RPMI7951 (cell line): ENCODE measurements around the gene STEAP3. TPM values are rescaled to one million over a fixed set of nuclear protein-coding genes. Genes with fewer than 3 reads are reported as not detected.

ENCODE experiments used
- DNase-seq: peaks from one replicate; pipeline ENCODE4 v3.0.0-alpha.2; 2012; ENCODE audit warnings: low read depth
- total RNA-seq: library from RNA; depleted of rRNA; stranded (reverse); fragments of >200 nt; shearing (Covaris generic); gene quantifications from 2 replicates; pipeline ENCODE4 v1.2.3, GENCODE V29; 2014

The STEAP3 gene
- total RNA-seq, 1 experiment from 2014 or later: 27.3 TPM

- peak; percentile 52 for DNase-seq
These were observed 25.9 kb upstream of the STEAP3 start for GRCh38 chr2:119197529-119198239.

- DNase-seq: peak; percentile 76
These were observed 25.3 kb upstream of the STEAP3 start for GRCh38 chr2:119198240-119198840.

GRCh38 chr2:119201815-119202214 lies 21.8 kb upstream of the STEAP3 start:
- DNase-seq: no peak

- DNase-seq: no peak
These were observed 20.9 kb upstream of the STEAP3 start for GRCh38 chr2:119202610-119203310.

GRCh38 chr2:119204525-119204924 lies 19.1 kb upstream of the STEAP3 start:
- no peak for DNase-seq

GRCh38 chr2:119205001-119205706 lies 18.5 kb upstream of the STEAP3 start:
- no peak for DNase-seq

- no peak for DNase-seq
These were observed 17.4 kb upstream of the STEAP3 start for GRCh38 chr2:119206201-119206600.

- no peak for DNase-seq
These were observed 16.2 kb upstream of the STEAP3 start for GRCh38 chr2:119207447-119207846.

GRCh38 chr2:119208791-119209203 lies 14.8 kb upstream of the STEAP3 start:
- peak; percentile 80 for DNase-seq

GRCh38 chr2:119212139-119212800 lies 11.4 kb upstream of the STEAP3 start:
- peak; percentile 40 for DNase-seq

- DNase-seq: no peak
These were observed 9.1 kb upstream of the STEAP3 start for GRCh38 chr2:119214453-119215037.

GRCh38 chr2:119216994-119217393 lies 6.6 kb upstream of the STEAP3 start:
- no peak for DNase-seq

- peak; percentile 74 for DNase-seq
These were observed 5.1 kb upstream of the STEAP3 start for GRCh38 chr2:119218478-119219064.

GRCh38 chr2:119219873-119220272 lies 3.8 kb upstream of the STEAP3 start:
- DNase-seq: no peak

GRCh38 chr2:119220720-119221301 lies 2.8 kb upstream of the STEAP3 start:
- no peak for DNase-seq

GRCh38 chr2:119221609-119222008 lies 2.0 kb upstream of the STEAP3 start:
- DNase-seq: no peak

GRCh38 chr2:119222213-119222612 lies 1.4 kb upstream of the STEAP3 start:
- DNase-seq: no peak

GRCh38 chr2:119222863-119223520 lies 642 bp upstream of the STEAP3 start:
- no peak for DNase-seq

- no peak for DNase-seq
These were observed 914 bp downstream of the STEAP3 start for GRCh38 chr2:119224391-119225104.
